Retinal pigment epithelial cell (primary cell): ENCODE results near the gene MAP3K4.

Experiments used
- DNase-seq: peaks from one replicate; pipeline ENCODE4 v3.0.0-alpha.2; 2010; ENCODE audit warnings: low read depth
- H3K4me3 ChIP-seq: 2 replicates; pipeline ENCODE4 v1.5.1; 2011; ENCODE audit warnings: mild to moderate bottlenecking, low read length, control low read depth, moderate library complexity
- TF ChIP-seq, protein P1 (sequence below): conservative IDR thresholded peaks from 2 replicates; pipeline ENCODE4 v1.5.1; 2011; ENCODE audit warnings: low read depth, low read length, control low read depth, inconsistent platforms

Gene MAP3K4

DNA sequence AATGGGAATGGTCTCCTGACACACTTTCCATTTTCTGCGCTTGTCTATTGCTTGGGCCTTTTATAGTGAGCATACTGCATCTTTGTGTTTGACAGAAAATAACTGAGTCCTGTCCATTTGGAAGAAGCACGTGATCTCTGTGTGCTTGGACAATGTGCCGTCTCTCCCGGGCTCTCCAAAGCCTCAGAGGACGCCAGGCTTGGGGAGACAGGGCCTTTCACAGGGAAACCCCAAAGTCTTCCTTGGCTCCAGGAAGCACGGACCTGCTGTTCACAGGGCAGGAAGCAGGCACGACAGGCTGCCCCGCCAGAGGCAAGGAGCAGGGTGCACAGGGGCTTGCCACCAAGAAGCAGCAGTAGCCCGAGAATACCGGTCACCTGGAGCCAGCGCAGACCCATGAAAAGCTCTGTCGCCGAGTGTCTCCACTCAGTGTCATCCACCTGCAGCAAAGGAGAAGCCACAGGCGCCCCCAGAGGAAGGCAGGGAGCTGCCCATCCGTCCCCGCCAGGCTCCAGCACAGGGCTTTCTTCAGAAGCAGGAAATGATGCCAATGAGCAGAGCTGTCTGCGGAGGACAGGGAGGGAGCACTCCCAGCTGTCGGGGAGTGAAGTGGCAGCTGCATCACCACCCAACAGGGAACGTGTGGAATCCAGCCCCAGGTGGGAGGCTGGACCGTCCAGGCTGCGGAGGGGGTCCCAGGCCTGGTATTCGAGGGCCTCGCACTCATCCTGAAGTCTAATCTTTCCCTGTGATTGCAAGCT lies 147.2 kb downstream of the MAP3K4 start:
- no peak for DNase-seq
- TF ChIP-seq, protein P1, sequence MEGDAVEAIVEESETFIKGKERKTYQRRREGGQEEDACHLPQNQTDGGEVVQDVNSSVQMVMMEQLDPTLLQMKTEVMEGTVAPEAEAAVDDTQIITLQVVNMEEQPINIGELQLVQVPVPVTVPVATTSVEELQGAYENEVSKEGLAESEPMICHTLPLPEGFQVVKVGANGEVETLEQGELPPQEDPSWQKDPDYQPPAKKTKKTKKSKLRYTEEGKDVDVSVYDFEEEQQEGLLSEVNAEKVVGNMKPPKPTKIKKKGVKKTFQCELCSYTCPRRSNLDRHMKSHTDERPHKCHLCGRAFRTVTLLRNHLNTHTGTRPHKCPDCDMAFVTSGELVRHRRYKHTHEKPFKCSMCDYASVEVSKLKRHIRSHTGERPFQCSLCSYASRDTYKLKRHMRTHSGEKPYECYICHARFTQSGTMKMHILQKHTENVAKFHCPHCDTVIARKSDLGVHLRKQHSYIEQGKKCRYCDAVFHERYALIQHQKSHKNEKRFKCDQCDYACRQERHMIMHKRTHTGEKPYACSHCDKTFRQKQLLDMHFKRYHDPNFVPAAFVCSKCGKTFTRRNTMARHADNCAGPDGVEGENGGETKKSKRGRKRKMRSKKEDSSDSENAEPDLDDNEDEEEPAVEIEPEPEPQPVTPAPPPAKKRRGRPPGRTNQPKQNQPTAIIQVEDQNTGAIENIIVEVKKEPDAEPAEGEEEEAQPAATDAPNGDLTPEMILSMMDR: no peak
- H3K4me3 ChIP-seq: no peak overlapping the region

DNA sequence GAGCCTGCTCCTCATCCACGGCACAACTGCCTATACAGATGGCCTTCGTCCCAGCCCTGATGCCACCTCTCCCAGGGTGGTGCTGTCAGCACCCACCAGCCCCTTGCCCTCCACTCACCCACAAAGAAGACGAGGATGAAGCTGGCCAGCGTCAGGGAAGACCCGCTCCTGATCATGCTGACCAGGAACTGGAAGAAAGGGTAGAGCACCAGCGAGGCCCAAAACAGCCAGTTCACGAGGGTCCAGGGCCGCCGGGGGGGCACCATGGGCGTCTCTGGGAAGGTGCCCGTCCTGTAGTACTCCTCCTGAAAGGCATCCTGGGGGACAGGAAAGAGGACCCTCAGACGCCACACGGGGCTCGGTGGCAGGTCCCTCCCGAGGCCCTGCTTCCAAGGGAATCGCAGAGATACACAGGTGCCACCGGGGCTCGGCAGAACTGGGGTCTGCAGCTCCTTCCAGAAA lies 147.8 kb downstream of the MAP3K4 start:
- no peak overlapping the region for H3K4me3 ChIP-seq
- TF ChIP-seq, protein P1: no peak
- no peak for DNase-seq

DNA sequence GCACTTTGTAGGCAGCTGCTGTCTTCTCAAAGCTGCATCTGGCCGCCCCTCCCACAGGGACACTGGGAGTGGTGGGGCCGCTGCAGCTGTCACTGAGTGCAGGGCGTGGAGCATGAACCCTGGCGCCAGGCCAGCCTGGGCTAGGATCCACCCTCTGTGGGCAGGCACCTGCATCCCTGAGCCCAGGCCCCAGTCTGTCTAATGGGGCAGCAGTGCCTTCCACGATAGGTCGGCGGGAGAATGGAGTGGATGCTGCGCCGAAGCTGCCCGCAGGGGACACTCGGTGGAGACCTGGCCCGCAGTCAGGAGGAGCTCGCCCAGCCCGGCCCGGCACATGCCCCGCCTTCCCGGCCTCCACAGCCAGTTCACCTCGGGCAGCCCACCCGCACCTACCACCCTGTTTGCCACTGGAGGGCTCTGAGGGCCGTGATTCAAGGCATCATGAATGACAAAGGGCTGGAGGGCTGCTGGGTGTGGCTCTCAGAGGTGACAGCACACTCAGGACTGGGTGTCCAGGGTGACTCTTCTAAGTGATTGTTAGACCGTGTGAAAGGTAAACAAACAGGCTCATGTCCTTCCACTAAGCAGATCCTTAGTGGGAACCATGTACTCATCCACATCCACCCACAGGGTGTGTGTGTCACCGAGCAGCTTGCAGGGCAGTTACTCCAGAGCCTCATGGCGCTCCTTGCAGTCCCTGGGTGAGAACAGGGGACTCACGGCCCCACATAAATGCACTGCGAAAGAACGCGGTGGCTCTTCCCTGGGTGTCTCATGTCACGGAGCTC lies 148.4 kb downstream of the MAP3K4 start:
- DNase-seq: no peak
- no peak overlapping the region for H3K4me3 ChIP-seq
- TF ChIP-seq, protein P1: no peak

DNA sequence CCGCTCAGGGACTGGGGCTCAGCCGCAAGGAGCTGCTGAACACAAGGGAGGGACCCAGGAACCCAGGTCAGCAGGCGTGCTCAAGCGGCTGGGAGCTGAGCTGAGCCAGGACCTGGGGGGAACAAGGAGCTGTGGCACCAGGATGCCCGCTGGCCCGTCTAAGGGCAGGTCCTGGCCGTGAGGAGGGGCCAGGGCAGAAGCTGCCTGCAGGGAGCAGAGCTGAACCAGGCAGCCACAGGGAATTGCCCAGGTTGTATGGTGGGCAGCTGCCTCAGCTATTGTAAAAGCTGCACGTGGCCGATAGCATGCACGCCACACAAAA lies 148.9 kb downstream of the MAP3K4 start:
- TF ChIP-seq, protein P1: no peak
- H3K4me3 ChIP-seq: no peak overlapping the region
- no peak for DNase-seq

DNA sequence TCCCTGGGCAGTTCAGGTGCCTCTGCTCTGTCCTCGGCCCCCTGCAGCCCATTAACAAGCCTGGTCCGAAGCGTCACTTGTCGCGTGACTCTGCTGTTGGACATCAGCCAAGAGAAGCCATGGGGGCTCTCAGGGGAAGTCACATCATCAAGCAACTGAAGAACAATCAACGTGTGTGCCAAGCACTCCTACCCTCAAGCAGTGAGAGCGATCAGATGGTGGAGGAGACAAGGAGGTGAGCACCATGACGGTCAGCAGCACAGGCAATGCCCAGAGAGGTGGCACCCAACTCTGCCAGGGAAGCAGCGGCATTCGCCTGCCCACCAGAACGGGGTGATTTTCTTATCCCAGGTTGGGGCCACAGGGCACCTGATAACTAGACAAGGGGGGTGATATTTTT lies 149.6 kb downstream of the MAP3K4 start:
- no peak overlapping the region for H3K4me3 ChIP-seq
- TF ChIP-seq, protein P1: no peak
- DNase-seq: no peak

DNA sequence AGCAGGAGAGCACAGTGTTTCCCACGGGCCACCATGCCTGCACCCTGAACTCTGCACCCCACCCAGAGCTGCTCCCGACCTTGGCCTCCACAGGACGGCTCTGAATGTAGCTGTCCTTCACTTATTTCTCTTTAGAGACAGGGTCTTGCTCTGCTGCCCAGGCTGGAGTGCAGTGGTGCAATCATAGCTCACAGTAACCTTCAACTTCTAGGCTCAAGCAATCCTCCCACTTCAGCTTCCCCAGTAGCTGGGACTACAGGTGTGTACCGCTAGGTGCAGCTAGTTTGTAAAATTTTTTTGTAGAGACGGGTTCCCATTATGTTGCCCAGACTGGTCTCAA lies 151.4 kb downstream of the MAP3K4 start:
- H3K4me3 ChIP-seq: no peak overlapping the region
- TF ChIP-seq, protein P1: no peak
- DNase-seq: no peak
